Stomach (tissue), 4 donors: ENCODE data around the gene DOC2B.

Source experiments
- CTCF ChIP-seq, 7 experiments: fragments of 450-650 bp in 4 of 7; fragments of 200-600 bp in 3 of 7; sonication (generic) in 3 of 7; IDR thresholded peaks; one replicate each; pipeline ENCODE4 v1.5.1; 2016 to 2019; ENCODE audit warnings: antibody characterized with exemption in 7 of 7, control low read depth in 2 of 7, mild to moderate bottlenecking in 1 of 7
- EP300 ChIP-seq: sonication (generic); formaldehyde crosslinking; IDR thresholded peaks from one replicate; pipeline ENCODE4 v1.6.1; 2017; ENCODE audit warnings: antibody characterized with exemption
- POLR2A ChIP-seq, 4 donors: fragments of 450-650 bp; IDR thresholded peaks; one replicate each; pipeline ENCODE4 v1.6.1; 2016; ENCODE audit warnings: antibody characterized with exemption in 4 of 4, control low read depth in 2 of 4, mild to moderate bottlenecking in 1 of 4, moderate library complexity in 1 of 4
- POLR2AphosphoS5 ChIP-seq, 3 donors: sonication (generic); formaldehyde crosslinking; IDR thresholded peaks; one replicate each; pipeline ENCODE4 v1.6.1; 2016; ENCODE audit warnings: antibody characterized with exemption in 3 of 3

- TF ChIP-seq CTCF (IDR thresholded peaks at IDR 0.05), result no peak
- TF ChIP-seq POLR2AphosphoS5 (IDR thresholded peaks at IDR 0.05), result no peak
- no peak for TF ChIP-seq POLR2A (IDR thresholded peaks at IDR 0.05)
- TF ChIP-seq EP300, result no peak
Measured at GRCh38 chr17:204427-205147, 23.1 kb upstream of the DOC2B start.
